ENCODE measurements around the gene DNAJC13.

DNA sequence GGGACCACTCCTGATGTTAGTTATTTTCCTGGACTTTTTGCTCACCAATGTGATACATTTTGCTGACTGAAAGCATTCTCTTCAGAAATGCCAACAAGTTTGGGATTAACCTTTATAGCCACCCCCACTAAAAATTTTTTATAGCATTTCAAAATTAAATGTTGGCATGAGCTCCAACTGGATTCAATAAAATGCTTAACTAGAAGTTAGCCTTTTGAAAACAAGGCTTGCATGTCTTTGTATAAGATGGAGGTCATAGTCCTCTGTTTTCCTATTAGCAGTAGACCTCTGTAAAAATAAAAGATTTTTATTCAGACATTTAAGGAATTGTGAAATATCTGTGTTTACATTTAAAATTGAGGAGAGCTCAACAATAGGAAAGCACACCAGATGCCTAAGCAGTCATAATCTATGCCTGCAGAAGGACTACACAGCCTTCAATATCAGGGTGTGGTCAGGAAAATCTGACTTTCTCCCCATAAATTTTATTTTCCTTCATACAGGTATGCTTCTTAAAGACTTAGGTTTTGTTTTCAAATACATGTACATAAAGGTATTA is 87.2 kb downstream of the DNAJC13 start:
- TF ChIP-seq EP300 (IDR thresholded peaks at IDR 0.05) = no peak
- TF ChIP-seq, protein P1, sequence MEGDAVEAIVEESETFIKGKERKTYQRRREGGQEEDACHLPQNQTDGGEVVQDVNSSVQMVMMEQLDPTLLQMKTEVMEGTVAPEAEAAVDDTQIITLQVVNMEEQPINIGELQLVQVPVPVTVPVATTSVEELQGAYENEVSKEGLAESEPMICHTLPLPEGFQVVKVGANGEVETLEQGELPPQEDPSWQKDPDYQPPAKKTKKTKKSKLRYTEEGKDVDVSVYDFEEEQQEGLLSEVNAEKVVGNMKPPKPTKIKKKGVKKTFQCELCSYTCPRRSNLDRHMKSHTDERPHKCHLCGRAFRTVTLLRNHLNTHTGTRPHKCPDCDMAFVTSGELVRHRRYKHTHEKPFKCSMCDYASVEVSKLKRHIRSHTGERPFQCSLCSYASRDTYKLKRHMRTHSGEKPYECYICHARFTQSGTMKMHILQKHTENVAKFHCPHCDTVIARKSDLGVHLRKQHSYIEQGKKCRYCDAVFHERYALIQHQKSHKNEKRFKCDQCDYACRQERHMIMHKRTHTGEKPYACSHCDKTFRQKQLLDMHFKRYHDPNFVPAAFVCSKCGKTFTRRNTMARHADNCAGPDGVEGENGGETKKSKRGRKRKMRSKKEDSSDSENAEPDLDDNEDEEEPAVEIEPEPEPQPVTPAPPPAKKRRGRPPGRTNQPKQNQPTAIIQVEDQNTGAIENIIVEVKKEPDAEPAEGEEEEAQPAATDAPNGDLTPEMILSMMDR (IDR thresholded peaks at IDR 0.05) = no peak

All from gastroesophageal sphincter (tissue), 3 donors.